ENCODE data around the gene CELF1. TPM values are rescaled to one million over a fixed set of nuclear protein-coding genes. Genes with fewer than 3 reads are reported as not detected.

The CELF1 gene
- total RNA-seq, 1 experiment from 2014 or later: 115 TPM

GRCh38 chr11:47509077-47509536 is 43.8 kb downstream of the CELF1 start:
- DNase-seq (ENCODE audit: low spot score): no peak

GRCh38 chr11:47508240-47508957 is 44.5 kb downstream of the CELF1 start:
- DNase-seq (ENCODE audit: low spot score): no peak

GRCh38 chr11:47507563-47508239 is 45.2 kb downstream of the CELF1 start:
- no peak for DNase-seq (ENCODE audit: low spot score)

GRCh38 chr11:47506795-47507562 is 46.0 kb downstream of the CELF1 start:
- no peak for DNase-seq (ENCODE audit: low spot score)

GRCh38 chr11:47506373-47506772 is 46.6 kb downstream of the CELF1 start:
- DNase-seq (ENCODE audit: low spot score): no peak

- DNase-seq (ENCODE audit: low spot score): no peak
Observed at GRCh38 chr11:47504910-47505309, 48.0 kb downstream of the CELF1 start.

- DNase-seq (ENCODE audit: low spot score): no peak
Observed at GRCh38 chr11:47503227-47503626, 49.7 kb downstream of the CELF1 start.

GRCh38 chr11:47502767-47503166 is 50.2 kb downstream of the CELF1 start:
- DNase-seq (ENCODE audit: low spot score): no peak

- no peak for DNase-seq (ENCODE audit: low spot score)
Observed at GRCh38 chr11:47501101-47501500, 51.8 kb downstream of the CELF1 start.

- no peak for DNase-seq (ENCODE audit: low spot score)
Observed at GRCh38 chr11:47500121-47500520, 52.8 kb downstream of the CELF1 start.

- DNase-seq (ENCODE audit: low spot score): no peak
Observed at GRCh38 chr11:47499614-47500013, 53.3 kb downstream of the CELF1 start.

- DNase-seq (ENCODE audit: low spot score): no peak
Observed at GRCh38 chr11:47499161-47499560, 53.8 kb downstream of the CELF1 start.

- DNase-seq (ENCODE audit: low spot score): no peak
Observed at GRCh38 chr11:47498584-47499152, 54.3 kb downstream of the CELF1 start.

- DNase-seq (ENCODE audit: low spot score): no peak
Observed at GRCh38 chr11:47498149-47498548, 54.8 kb downstream of the CELF1 start.

GRCh38 chr11:47496808-47497207 is 56.1 kb downstream of the CELF1 start:
- no peak for DNase-seq (ENCODE audit: low spot score)

GRCh38 chr11:47495856-47496217 is 57.1 kb downstream of the CELF1 start:
- DNase-seq (ENCODE audit: low spot score): no peak

GRCh38 chr11:47495011-47495855 is 57.7 kb downstream of the CELF1 start:
- DNase-seq (ENCODE audit: low spot score): no peak

- DNase-seq (ENCODE audit: low spot score): no peak
Observed at GRCh38 chr11:47489395-47489755, 63.6 kb downstream of the CELF1 start.

GRCh38 chr11:47488674-47489394 is 64.1 kb downstream of the CELF1 start:
- no peak for DNase-seq (ENCODE audit: low spot score)

- no peak for DNase-seq (ENCODE audit: low spot score)
Observed at GRCh38 chr11:47488111-47488510, 64.8 kb downstream of the CELF1 start.

GRCh38 chr11:47487421-47487820 is 65.5 kb downstream of the CELF1 start:
- no peak for DNase-seq (ENCODE audit: low spot score)

Measured in A172 (cell line).